GM19455 (cell line): ENCODE data around the gene LCE1D.

Experiments
- ATAC-seq: cut with Tn5 transposase; IDR thresholded peaks from one replicate; pipeline ENCODE4 v1.9.1; 2021; ENCODE audit not compliant: unreplicated experiment

LCE1D gene, protein sequence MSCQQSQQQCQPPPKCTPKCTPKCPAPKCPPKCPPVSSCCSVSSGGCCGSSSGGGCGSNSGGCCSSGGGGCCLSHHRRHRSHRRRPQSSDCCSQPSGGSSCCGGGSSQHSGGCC

GRCh38 chr1:152796421-152796820 lies at the start of gene LCE1D:
Gene LCE1D, plus strand, starts transcription at chr1:152796721. Its CDS starts 1,074 bp downstream, at chr1:152797795.
- ATAC-seq = no peak

DNA sequence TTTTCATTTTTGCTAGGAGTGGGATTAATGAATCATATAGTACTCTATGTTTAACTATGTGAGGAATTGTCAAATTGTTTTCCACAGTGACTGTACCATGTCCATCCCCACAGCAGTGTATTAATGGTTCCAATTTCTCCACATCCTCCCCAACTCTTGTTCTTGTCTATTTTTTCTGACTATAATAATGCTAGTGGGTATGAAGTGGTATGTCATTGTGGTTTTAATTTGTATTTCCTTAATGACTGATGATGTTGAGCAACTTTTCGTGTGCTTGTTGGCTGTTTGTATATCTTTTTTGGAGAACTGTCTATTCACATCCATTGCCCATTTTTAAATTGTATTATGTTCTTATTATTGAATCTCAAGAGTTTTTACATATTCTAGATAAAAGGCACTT lies 48.7 kb upstream of the LCE1D start:
- ATAC-seq = no peak

- no peak for ATAC-seq
Observed at GRCh38 chr1:152752225-152752624, 44.3 kb upstream of the LCE1D start.

GRCh38 chr1:152753586-152753985 lies 42.9 kb upstream of the LCE1D start:
- ATAC-seq = no peak

GRCh38 chr1:152756872-152757271 lies 39.6 kb upstream of the LCE1D start:
- ATAC-seq = no peak

GRCh38 chr1:152757747-152758146 lies 38.8 kb upstream of the LCE1D start, which contains the start of gene KPRP:
Gene KPRP, plus strand, starts transcription at chr1:152758025. Its CDS starts 1,564 bp downstream, at chr1:152759589.
- ATAC-seq = no peak

DNA sequence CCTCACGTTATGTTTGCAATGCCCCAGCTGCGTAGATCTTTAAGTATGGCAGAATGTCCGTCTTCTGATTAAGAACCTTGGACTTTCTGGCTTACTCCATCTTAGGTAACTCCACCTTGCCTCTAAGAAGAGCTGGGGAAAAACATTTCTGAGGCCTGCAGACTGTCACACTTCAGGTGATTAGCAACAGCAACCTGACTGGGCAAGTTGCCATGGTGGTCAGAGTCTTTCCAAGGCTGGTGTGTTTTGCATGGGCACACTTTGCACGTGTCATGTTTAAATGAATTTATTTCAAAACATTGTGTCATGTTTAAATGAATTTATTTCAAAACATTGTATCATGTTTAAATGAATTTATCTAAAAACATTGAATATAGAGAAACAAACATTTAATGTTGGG lies 37.9 kb upstream of the LCE1D start:
- ATAC-seq = no peak

GRCh38 chr1:152759453-152760173 lies 36.9 kb upstream of the LCE1D start:
- ATAC-seq = no peak

DNA sequence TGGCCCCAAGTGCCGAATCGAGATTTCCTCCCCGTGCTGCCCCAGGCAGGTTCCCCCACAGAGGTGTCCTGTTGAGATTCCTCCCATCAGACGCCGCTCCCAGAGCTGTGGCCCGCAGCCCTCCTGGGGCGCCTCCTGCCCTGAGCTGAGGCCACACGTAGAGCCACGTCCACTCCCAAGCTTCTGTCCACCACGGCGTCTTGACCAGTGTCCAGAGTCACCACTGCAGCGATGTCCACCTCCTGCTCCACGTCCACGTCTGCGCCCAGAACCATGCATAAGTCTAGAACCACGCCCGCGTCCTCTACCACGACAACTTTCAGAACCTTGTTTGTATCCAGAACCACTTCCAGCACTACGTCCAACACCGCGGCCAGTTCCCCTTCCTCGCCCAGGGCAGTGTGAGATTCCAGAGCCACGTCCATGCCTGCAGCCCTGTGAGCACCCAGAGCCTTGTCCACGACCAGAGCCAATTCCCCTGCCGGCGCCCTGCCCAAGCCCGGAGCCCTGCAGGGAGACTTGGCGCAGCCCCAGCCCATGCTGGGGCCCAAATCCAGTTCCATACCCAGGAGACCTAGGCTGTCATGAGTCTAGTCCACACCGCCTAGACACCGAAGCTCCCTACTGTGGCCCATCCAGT lies 35.9 kb upstream of the LCE1D start:
- ATAC-seq = no peak

- ATAC-seq = no peak
Observed at GRCh38 chr1:152761609-152762213, 34.8 kb upstream of the LCE1D start.

GRCh38 chr1:152768847-152769533 lies 27.5 kb upstream of the LCE1D start:
- ATAC-seq = no peak

DNA sequence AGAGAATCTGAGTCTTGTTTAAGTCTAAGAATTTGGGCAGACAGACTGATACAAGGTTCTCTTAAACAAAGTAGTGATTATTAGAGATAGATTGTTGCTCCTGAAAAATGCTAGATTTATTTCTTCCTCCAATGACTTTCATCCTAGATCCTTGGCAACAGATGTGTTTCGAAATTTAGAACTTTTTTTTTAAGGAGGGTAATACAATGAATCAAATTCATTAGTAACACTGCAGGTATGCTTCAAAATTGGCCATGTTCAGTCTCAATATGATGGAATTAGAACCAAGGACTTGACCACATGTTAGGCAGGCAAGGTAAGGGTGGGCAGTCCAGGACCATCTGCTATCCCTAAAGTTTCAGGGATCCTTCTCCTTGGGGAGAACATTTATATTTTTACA lies 26.1 kb upstream of the LCE1D start:
- ATAC-seq = no peak

- no peak for ATAC-seq
Observed at GRCh38 chr1:152774875-152775274, 21.6 kb upstream of the LCE1D start, which contains the start of gene LCE1F. Gene LCE1F, plus strand, starts transcription at chr1:152775140. Its CDS starts 1,232 bp downstream, at chr1:152776372.

- ATAC-seq = no peak
Observed at GRCh38 chr1:152776361-152776760, 20.2 kb upstream of the LCE1D start.

- ATAC-seq = no peak
Observed at GRCh38 chr1:152777510-152778137, 18.9 kb upstream of the LCE1D start.

DNA sequence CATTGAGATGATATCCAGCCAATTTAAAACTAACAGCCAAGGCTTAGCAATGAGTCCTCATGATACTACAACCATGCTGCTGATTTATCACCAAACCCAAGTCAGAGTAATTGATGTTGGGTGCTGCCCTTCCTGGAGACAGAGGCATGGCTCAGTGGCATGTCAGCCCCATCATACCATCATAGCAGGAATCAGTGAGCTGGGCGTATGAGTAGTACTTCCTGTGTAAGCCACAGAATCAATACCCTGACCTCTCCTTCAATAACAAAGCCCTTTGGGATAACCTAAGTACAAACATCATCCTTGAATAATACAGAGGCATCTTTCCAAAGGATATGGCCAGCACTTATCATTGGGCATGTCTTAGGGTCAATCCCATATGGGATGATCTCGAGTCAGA lies 13.4 kb upstream of the LCE1D start:
- ATAC-seq = no peak

GRCh38 chr1:152786077-152786476 lies 10.4 kb upstream of the LCE1D start, which contains the start of gene LCE1E:
Gene LCE1E, plus strand, starts transcription at chr1:152786257. Its CDS starts 1,043 bp downstream, at chr1:152787300.
- ATAC-seq = no peak

GRCh38 chr1:152795686-152796085 lies 835 bp upstream of the LCE1D start:
- ATAC-seq = no peak

GRCh38 chr1:152801333-152801732 lies 4.8 kb downstream of the LCE1D start:
- no peak for ATAC-seq

DNA sequence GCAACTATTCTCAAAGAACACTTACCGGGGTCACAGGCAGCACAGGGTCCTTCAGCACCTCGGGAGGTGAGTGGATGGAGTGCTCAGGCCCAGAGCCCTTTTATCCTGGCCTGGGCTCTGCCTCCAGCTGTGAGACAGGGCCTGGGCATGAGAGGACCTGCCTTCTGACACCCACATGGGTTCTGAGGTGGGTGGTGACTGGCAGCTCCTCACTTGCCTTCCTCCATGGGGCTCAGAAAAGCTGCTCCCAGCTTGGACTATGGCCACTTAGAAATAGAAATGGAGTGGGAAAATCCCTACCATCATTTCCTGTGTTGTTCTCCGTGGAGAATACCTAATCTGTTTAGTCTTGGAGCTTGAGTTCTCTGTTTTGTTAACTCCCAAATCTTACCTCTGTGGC lies 10.1 kb downstream of the LCE1D start, which contains the start of gene LCE1C:
LCE1C (minus strand) TSS at position 76 of the 400 bp plus-strand sequence. CDS start 1,173 bp downstream, outside the sequence.
- no peak for ATAC-seq
